ENCODE data around the gene HRH2. TPM values are rescaled to one million over a fixed set of nuclear protein-coding genes. Genes with fewer than 3 reads are reported as not detected.

The HRH2 gene
- total RNA-seq, 4 donors from 2014 or later: 1.7 to 6.1 (median 2.6) TPM

GRCh38 chr5:175712681-175713085 lies 54.8 kb downstream of the HRH2 start:
- no peak for ATAC-seq
- H3K27ac ChIP-seq: no peak overlapping the region
- no peaks in the 10 kb centered on the region for H3K36me3 ChIP-seq
- H3K4me1 ChIP-seq: no peaks in the 10 kb centered on the region
- TF ChIP-seq EP300 (IDR thresholded peaks at IDR 0.05): no peak
- TF ChIP-seq POLR2A (IDR thresholded peaks at IDR 0.05): no peak
- TF ChIP-seq CTCF (IDR thresholded peaks at IDR 0.05): no peak
- TF ChIP-seq POLR2AphosphoS5 (IDR thresholded peaks at IDR 0.05): no peak
- H3K9me3 ChIP-seq: peaks cover 0 to 26% (median 0%) of the 10 kb centered on the region in 3 donors
- 2 to 50% methylated on average over 2 to 4 of the region's 11 CpGs for WGBS, 2 donors (ENCODE audit: low coverage in 1 of 2)
- no peak overlapping the region for H3K4me3 ChIP-seq
- peaks cover 32% of the 10 kb centered on the region for H3K27me3 ChIP-seq

- Histone ChIP-seq H3K27me3 (peaks cover 27% of the 10 kb centered on the region), H3K4me1 (no peaks in the 10 kb centered on the region), H3K4me3 (no peak overlapping the region), H3K27ac (no peak overlapping the region), H3K36me3 (no peaks in the 10 kb centered on the region), H3K9me3 (peaks cover 0 to 26% (median 0%) of the 10 kb centered on the region in 3 donors)
- no peak for TF ChIP-seq POLR2AphosphoS5 (IDR thresholded peaks at IDR 0.05)
- no peak for TF ChIP-seq CTCF (IDR thresholded peaks at IDR 0.05)
- TF ChIP-seq POLR2A (IDR thresholded peaks at IDR 0.05): no peak
- no peak for TF ChIP-seq EP300 (IDR thresholded peaks at IDR 0.05)
- 100% methylated on average over 1 of the region's 3 CpGs; no CpG with 5 or more reads in 1 of the 2 donors for WGBS, 2 donors (ENCODE audit: low coverage in 1 of 2)
- ATAC-seq: no peak
These were observed 56.1 kb downstream of the HRH2 start for GRCh38 chr5:175713930-175714329.

GRCh38 chr5:175714479-175715085 lies 56.7 kb downstream of the HRH2 start:
- no peaks in the 10 kb centered on the region for H3K36me3 ChIP-seq
- peaks cover 0 to 26% (median 0%) of the 10 kb centered on the region in 3 donors for H3K9me3 ChIP-seq
- no peak overlapping the region for H3K4me3 ChIP-seq
- ATAC-seq: no peak
- H3K27me3 ChIP-seq: peaks cover 32% of the 10 kb centered on the region
- H3K4me1 ChIP-seq: no peaks in the 10 kb centered on the region
- WGBS, 2 donors (ENCODE audit: low coverage in 1 of 2): 84 to 95% methylated on average over 3 of the region's 7 CpGs
- H3K27ac ChIP-seq: no peak overlapping the region
- TF ChIP-seq CTCF (IDR thresholded peaks at IDR 0.05): no peak
- TF ChIP-seq POLR2AphosphoS5 (IDR thresholded peaks at IDR 0.05): no peak
- TF ChIP-seq POLR2A (IDR thresholded peaks at IDR 0.05): no peak
- no peak for TF ChIP-seq EP300 (IDR thresholded peaks at IDR 0.05)

- Histone ChIP-seq H3K4me3 (no peak overlapping the region), H3K4me1 (no peaks in the 10 kb centered on the region), H3K27me3 (peaks cover 34% of the 10 kb centered on the region), H3K27ac (no peak overlapping the region), H3K9me3 (peaks cover 0 to 26% (median 0%) of the 10 kb centered on the region in 3 donors), H3K36me3 (no peaks in the 10 kb centered on the region)
- TF ChIP-seq POLR2AphosphoS5 (IDR thresholded peaks at IDR 0.05): no peak
- no peak for ATAC-seq
- 68 to 92% methylated on average over 4 to 5 of the region's 10 CpGs for WGBS, 2 donors (ENCODE audit: low coverage in 1 of 2)
These were observed 58.0 kb downstream of the HRH2 start for GRCh38 chr5:175715627-175716522.

- ATAC-seq: no peak
- WGBS, 2 donors (ENCODE audit: low coverage in 1 of 2): 85 to 91% methylated on average over 3 of the region's 3 CpGs
These were observed 60.0 kb downstream of the HRH2 start for GRCh38 chr5:175717837-175718236.

More at GRCh38 chr5:175717837-175718236, 60.0 kb downstream of the HRH2 start:
- Histone ChIP-seq H3K27me3 (peaks cover 34% of the 10 kb centered on the region), H3K27ac (no peak overlapping the region), H3K36me3 (no peaks in the 10 kb centered on the region), H3K4me3 (no peak overlapping the region), H3K4me1 (no peaks in the 10 kb centered on the region), H3K9me3 (peaks cover 0 to 26% (median 0%) of the 10 kb centered on the region in 3 donors)
- TF ChIP-seq EP300 (IDR thresholded peaks at IDR 0.05): no peak
- no peak for TF ChIP-seq POLR2AphosphoS5 (IDR thresholded peaks at IDR 0.05)
- no peak for TF ChIP-seq CTCF (IDR thresholded peaks at IDR 0.05)
- no peak for TF ChIP-seq POLR2A (IDR thresholded peaks at IDR 0.05)
